ENCODE measurements around the gene ATP6AP2.
"Not testable (repeated sequence)": the region's sequence is repeated elsewhere in the genome, so short reads cannot be mapped to it uniquely, and the experiment has no call there.

ATP6AP2 gene

DNA sequence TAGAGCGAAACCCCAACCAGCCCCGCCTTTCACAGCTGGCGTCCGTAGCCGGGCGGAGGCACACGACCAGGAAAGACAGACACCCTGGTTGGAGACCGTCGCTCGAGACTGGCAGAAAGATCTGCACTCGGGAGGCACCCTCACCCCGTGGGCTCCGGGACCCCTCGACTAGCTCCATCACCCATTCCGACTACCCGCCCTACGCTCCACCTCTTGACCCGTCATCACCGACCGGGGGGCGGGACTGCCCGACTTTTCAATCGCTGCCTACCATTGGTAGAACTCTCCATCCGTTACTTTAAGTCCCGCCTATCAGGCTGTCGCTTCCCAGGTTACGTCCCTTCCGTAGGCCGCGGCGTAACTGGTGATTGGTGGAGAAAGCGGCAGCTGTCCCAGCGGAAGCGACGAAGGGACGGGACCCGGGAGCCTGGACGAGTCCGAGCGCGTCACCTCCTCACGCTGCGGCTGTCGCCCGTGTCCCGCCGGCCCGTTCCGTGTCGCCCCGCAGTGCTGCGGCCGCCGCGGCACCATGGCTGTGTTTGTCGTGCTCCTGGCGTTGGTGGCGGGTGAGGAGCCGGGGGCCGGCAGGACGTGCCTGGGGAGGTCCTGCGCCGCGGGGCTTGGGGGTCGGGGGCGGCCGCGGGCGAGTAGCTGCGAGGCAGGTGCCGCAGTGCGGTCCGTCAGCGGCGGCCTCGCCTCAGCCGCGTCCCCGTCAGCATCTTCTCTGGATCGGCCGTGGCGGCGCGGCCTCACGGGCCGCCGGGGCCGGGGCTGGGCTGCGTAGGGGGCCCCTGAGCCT, at the start of gene ATP6AP2:
Gene ATP6AP2 (plus strand): TSS at position 434 of the 799 bp plus-strand sequence. CDS start 96 bp downstream, at position 530.
- DNase-seq (ENCODE audit: low read depth) = peak; percentile 90

DNA sequence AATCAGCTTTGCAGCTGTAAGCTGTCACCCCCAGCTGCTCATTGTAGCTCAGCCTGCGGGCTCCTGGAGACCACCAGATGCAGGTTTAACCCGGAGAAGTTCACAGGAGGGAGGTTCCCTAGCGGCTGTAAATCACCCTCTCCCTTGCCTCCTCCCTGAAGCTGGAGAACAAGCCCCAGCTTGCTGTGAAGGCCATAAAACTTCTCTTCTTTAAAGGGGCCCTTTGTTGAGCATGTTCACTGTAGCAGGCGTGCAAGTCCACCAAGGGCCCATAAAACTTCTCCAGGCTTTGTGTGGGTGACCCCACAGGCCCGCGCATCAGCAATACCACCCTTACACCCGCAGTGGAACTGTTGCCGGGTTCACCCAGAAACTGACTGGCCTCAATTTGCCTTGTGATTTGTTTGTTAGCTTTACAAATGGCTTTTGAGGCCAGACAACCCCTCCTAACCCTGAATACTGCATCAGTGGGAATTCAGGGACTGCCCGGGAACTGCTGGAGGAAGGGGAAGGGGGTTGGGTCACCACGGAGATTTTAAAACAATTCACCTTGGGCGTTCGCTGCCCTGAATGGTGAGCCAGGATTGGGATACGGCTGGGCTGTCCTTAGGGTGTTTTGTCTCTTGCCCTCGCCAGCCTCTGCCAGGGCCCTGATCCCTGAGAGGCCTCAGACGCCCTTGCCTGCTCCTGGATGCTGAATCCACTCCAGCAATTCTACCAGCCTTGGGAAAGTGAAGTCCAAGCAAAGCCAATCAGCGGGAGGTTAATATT, 49.5 kb upstream of the ATP6AP2 start:
- DNase-seq (ENCODE audit: low read depth) = no peak

DNA sequence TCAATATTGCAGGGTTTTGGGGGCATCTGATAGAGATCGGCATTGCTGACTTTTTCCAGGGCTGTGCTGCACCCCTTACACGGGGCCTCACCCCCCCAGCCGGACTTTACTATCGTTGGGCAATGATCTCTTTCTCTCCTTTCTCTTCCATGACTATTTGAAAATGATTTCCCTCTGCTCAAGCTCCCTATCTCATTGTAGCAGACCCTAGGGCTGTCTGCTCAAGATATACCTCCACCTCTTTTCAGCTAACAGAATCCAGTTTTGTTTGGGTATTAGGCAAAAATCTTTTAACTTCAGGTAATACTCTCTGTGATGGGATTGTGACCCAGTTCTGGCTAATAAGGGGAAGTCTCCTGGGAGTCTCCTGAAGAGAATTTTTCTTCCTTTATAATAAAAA, 43.5 kb upstream of the ATP6AP2 start:
- no peak for DNase-seq (ENCODE audit: low read depth)

DNA sequence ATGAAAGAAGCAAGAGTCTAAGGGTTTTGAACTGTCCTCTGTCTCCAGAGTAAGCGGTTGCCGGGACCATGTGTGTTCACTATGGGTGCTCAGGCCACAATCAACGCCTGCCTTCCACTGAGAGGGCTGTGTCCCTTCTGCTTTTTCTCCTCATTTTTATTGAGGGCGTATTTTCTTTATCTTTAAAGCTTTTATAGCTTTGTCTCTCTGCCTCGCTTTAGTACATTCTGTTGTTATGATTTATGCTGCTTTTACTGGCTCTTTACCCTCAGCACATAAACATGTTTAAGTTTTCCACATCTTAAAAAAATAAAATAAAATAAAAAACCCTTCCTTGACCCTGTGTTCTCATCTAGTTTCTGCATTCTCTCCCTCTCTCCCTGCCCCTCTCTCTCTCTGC, 42.4 kb upstream of the ATP6AP2 start:
- DNase-seq (ENCODE audit: low read depth) = no peak

- peak; percentile 60 for DNase-seq (ENCODE audit: low read depth)
These were observed 41.3 kb upstream of the ATP6AP2 start for GRCh38 chrX:40539214-40540142.

DNA sequence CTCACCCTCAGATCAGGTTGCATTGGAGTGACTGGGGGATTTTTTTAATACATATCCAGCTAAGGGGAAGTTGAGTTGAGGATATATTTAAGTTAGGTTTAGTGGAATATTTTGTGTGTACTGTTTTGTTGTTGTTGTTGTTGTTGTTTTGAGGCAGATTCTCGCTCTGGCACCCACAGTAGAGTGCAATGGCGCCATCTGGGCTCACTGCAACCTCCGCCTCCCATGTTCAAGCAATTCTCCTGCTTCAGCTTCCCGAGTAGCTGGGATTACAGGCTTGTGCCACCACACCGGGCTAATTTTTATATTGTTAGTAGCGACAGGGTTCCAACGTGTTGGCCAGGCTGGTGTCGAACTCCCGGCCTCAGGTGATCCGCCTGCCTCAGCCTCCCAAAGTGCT, 38.6 kb upstream of the ATP6AP2 start:
- no peak for DNase-seq (ENCODE audit: low read depth)

DNA sequence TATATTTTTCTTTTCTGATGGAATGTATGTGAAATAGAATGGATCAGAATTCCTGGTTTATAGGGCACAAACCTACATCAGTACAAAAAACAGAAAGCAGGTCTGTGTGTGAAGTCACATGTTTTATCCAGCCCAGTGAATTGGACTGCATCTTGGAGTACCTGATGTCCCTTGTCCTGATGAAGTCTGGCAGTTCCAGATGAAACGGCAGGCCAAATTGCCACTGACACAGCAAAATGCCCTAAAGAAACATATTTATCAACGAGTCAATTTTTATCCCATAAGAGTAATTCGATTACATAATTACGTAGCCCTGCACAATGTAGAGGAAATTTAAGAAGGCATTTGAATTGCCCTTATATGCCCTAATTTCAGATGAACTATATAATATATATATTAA, 37.8 kb upstream of the ATP6AP2 start:
- DNase-seq (ENCODE audit: low read depth) = no peak

DNA sequence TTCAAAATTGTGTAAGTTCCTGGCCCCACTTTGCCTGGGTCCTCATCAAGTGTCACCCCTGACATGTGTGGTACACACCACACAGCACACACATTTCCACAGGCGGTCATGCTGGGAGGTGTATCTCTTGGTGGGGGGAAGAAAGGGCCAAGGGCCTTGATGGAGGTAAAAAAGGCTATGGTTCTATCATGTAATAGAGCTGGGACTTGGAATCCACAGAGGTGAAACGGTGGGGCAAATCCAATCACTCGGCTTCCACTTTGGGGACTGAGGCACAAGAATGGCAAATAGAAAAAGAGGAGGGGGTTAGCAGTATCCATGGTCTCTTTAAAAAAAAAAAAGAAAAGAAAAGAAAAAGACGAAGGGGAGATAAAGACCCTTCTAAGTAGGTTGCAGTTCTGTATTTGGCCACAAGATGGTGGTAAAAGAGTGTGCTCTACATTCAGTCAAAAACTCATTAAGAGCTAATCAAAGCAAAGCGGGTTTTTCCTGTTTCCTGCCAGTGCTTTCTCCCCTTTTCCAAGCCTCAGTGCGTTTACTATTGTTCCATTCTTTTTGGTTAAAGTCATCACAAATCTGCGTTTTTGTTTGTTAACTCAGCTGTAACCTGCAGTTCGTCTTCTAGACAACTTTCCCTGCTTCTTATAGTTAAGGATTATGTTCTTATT, 37.0 kb upstream of the ATP6AP2 start:
- DNase-seq (ENCODE audit: low read depth) = peak; percentile 20

DNA sequence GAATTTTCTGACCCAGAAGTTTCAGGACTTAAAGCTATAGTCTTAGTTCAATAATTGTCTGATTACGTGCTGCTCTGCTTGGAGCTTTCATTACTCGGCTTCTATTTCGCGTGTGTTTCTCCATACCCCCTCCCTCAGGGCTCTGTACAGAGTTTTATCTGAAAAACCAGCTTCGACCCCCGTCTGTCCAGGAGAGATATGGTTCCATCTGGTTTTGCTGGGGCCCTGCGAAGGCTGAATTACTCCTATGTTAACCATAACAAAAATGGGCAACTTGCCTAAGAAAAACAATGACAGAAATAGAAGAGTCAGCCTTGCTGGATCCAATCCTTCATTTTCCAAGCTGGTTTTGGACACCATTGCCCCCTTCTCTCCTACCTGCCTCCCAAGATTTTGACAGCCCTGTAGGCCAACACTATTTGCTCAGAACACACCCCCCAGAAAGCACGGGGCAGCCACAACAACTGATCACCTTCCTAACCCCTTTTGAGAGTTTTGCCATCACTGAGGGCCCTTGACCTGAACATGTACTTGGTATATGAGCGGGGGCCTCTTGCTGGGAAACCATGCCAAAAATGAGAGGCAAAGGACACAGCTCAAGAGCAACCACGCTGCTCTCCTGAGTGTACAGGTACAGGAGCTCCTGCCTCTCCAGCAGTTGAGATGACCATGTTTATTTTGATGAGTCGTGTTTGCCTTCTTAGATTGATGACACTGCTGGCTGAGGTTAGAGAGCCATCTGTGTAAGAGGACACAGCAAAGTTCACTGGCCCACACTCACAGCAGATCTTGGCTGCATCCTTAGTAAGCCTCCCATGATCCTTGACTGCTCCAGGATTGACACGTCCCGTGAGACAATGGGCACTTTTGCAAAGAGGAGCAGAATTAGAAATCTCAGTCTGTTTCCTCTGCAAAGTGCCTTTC, 36.2 kb upstream of the ATP6AP2 start:
- DNase-seq (ENCODE audit: low read depth) = no peak

DNA sequence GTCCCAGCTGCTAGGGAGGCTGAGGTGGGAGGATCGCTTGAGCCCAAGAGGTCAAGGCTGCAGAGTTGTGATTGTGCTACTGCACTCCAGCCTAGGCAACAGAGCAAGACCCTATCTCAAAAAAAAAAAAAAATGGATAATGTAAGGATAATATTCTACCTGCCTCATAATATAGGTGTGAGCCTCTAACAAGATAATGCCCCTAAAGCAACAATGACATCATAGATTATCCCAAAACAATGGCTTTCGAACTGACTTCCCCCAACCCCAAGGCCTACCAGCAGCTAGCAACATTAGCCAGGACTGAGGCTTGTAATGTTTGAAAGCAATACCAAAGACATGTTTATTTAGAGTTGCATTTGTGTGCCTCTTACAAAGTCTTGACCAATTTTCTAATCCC, 33.9 kb upstream of the ATP6AP2 start:
- no peak for DNase-seq (ENCODE audit: low read depth)

- DNase-seq (ENCODE audit: low read depth) = no peak
These were observed 30.7 kb upstream of the ATP6AP2 start for GRCh38 chrX:40550066-40550465.

DNA sequence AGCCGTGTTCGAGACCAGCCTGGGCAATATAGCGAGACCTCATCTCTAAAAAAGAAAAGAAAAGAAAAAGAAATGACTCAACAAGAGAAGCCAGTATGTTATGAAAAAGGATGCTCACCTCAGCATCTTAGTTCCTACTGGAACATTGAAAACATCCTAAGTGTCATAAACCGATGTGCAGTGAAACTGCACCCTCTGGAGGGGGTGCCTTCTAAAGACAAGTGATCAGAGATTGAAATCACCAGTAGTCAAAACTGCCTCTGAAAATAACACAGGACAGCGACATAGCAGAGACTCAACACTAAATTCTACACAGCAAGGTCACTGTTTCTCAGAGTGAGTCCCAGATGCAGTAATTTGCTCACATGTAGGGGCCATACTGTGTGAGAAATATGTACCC, 28.0 kb upstream of the ATP6AP2 start:
- no peak for DNase-seq (ENCODE audit: low read depth)

- no peak for DNase-seq (ENCODE audit: low read depth)
These were observed 22.2 kb upstream of the ATP6AP2 start for GRCh38 chrX:40558590-40558989.

DNA sequence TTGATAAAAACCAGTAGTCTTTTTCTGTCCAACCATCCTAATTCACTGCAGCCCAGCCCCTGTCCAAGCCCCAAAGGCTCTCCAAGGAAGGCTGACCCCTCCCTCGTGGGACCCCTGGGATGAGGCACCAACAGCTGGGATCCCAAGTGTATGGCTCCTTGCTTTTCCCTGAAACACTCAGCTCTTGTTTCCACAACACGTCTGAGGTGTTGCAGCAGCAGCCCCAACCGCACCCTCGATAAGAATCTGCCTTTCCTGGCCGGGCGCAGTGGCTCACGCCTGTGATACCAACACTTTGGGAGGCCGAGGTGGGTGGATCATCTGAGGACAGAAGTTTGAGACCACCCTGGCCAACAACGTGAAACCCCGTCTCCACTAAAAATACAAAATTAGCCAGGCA, 17.0 kb upstream of the ATP6AP2 start:
- DNase-seq (ENCODE audit: low read depth) = no peak

DNA sequence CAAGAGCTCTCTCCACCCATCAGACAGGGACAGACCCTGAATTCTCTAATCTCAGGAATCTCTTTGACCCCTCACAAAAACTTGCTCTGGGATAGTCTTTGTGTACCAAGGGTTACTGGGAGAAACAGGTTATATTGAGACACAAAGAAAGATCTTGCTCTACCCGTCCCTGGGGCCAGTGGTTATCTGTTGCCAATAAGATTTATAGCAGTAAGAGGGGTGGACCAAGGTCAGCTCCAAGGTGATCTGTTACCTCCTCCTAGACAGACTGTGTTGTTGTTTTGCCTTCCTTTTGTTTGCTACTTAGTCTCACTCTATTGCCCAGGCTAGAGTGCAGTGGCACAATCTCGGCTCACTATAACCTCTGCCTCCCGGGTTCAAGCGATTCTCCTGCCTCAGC, 16.3 kb upstream of the ATP6AP2 start:
- DNase-seq (ENCODE audit: low read depth) = no peak

GRCh38 chrX:40570346-40571093, 10.2 kb upstream of the ATP6AP2 start:
- no peak for DNase-seq (ENCODE audit: low read depth)

- not testable (repeated sequence) for DNase-seq (ENCODE audit: low read depth)
These were observed 9.6 kb upstream of the ATP6AP2 start for GRCh38 chrX:40571164-40571563.

DNA sequence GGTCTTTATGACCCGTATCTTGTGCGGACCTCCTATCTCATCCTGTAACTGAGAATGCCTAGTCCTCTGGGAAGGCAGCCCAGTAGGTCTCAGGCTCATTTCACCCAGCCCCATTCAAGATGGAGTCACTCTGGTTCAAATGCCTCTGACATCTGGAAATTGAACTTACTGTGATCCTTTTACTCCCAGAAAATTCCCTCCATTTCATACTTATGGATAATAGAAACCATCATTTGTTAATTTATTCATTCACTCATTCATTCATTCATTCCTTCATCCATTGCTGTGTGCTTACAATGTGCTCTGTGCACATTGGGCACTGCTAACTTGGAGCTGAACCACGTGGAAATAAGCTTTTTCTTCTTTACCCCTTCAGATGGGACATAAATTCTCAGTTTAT, 9.2 kb upstream of the ATP6AP2 start:
- DNase-seq (ENCODE audit: low read depth) = no peak

- DNase-seq (ENCODE audit: low read depth) = peak; percentile 1
These were observed 7.0 kb upstream of the ATP6AP2 start for GRCh38 chrX:40573763-40574162.

DNA sequence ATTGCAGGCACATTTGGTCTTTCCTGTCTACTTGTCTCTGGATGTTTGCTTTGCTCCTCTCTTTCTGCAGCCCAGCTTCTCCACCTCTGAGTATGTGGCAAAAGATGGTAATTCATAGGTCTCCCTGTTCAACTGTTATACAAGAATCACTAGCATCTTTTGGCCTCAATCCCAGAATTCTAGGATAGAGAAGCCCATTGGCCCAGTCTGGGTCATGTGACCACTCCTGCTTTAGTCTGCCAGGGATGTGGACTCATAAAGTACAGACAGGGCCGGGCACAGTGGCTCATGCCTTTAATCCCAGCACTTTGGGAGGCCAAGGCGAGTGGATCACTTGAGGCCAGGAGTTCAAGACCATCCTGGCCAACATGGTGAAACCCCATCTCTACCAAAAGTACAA, 5.4 kb upstream of the ATP6AP2 start:
- DNase-seq (ENCODE audit: low read depth) = peak; percentile 1

Data from fibroblast of gingiva (primary cell).